HG02759 (cell line): ENCODE measurements around the gene ACY1.
"Not testable (repeated sequence)": the region's sequence is repeated elsewhere in the genome, so short reads cannot be mapped to it uniquely, and the experiment has no call there.

Experiments used
- ATAC-seq: cut with Tn5 transposase; IDR thresholded peaks from one replicate; pipeline ENCODE4 v1.9.1; 2021; ENCODE audit warnings: mild to moderate bottlenecking, moderate library complexity; ENCODE audit not compliant: unreplicated experiment

The ACY1 gene

DNA sequence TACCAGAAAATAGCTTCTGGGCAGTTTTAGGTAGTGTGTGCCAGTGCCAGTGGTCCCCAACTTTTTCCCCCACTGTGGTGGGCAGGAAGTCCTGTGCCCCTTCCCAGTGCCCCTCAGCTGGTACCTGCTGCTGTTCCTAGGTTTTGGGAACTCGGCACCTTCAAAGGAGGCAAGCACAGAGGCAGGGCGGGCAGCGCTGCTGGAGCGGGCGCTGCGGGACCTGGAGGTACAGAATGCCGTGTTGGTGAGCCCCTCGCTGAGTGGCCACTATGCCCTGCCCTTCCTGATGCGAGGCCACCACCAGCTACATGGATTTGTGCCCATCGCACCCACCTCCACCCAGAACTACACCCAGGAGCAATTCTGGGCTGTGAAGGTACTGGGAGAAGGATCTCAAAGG, 3.1 kb upstream of the ACY1 start:
- ATAC-seq: no peak

DNA sequence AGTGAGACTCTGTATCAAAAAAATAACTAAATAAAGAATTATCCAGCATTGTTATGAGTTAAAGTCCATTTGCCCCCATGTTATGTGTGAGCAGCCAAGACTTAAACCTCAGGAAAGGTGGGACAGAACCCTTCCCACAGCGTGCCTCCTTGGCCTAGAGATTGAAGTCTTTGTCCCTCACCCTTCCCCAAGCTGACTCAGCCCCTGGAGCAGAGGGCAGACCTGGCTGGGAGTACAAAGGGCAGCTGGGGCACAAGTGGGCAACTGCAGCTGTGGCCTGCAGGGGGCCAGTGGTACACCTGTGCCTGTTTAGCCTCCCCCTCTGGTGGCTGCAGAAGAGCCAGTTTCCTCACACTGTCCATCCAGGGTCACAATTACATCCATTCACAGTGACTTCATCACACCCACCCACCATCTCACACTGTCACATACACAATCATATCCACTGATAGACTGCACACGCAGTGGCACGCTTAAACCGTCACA, 940 bp upstream of the ACY1 start:
- ATAC-seq: peak; percentile 46

DNA sequence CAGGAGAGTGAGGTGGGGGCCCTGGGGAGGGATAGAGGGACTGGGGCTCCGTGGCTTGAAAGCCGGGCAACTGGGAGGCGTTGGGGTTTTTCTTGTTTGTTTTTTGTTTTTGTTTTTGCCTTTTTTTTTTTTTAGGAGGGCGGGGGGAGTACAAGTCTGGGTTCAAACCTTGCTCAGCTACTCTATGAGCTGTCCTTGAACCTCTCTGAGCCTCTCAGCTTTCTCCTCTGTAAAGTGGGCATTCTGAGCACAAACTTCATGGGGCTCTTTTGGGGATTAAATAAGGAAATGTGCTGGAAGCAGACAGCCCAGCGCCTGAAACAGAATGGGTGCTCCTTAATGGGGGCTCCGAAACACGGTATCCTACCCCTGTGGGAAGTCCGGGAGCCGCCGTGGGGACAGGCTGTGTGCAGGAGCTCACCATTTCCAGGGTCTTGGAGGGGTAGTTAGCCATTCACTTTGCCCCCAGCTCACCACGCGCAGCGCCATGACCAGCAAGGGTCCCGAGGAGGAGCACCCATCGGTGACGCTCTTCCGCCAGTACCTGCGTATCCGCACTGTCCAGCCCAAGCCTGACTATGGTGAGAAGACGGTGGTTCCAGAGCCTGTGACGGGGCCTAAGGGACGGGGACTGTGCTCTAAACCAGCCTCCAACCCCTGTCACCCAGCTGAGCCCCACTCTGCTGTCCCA, 388 bp downstream of the ACY1 start:
- no peak for ATAC-seq

DNA sequence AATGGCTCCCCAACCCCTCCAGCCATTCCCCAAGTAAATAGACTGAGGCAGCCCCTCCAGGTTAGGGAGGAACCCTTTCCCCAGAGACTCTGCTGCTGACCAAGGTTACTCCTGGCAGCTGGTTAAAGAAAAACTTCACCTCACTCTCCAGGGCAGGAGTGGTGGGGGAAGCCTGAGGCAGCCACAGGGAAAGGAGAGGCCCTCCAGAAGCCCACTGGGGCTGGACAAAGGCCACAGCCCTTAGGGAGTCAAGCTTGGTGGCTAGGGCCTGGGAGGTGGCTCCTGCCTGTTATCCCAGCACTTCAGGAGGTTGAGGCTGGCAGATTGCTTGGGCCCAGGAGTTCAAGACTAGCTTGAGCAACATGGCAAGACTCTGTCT, 923 bp downstream of the ACY1 start:
- no peak for ATAC-seq

DNA sequence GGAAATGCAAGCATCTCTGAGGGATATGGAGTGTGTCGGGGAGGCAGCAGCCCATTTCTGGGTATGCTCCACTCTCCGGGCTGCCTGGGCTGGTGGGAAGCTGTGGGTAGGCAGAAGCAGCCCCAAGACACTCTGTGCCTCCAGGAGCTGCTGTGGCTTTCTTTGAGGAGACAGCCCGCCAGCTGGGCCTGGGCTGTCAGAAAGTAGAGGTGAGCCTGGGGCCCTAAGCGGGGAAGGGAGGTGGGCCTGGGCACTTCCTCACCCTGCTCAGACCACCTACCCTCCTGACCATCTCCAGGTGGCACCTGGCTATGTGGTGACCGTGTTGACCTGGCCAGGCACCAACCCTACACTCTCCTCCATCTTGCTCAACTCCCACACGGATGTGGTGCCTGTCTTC, 1.7 kb downstream of the ACY1 start:
- ATAC-seq: no peak

DNA sequence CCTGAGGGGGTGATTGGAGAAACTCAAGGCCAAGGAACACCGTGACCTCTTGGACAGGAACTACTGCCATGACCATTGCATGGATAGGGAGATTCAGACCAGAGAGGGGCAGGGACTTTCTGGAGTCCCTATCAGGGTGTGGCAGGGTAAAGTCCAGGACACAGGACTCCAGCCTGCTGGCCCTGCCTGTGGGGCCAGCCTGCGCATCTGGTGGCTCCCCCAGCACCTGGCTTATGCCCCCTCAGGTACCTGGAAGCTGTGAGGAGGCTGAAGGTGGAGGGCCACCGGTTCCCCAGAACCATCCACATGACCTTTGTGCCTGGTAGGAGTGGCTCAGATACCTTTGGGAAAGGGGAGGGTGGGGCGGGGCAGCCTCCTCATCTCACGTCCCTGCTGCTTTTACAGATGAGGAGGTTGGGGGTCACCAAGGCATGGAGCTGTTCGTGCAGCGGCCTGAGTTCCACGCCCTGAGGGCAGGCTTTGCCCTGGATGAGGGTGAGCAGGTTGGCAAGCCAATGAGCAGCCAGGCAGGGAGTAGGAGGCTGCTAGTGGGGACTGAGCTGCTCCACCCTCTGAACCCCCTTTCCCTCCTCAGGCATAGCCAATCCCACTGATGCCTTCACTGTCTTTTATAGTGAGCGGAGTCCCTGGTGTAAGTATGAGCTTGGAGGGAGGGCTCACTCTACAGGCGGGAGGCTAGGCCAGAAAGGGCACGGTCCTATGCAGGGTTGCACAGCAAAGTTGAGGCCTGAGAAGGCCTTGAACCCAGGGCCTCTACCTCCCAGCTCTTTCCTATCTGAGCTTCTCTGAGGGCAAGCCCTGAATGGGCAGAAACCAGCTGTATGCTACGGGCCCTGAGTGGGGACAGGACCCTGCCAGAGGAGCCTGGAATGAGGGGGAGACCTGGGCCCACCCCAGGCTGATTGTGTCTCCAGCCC, 2.9 kb downstream of the ACY1 start:
- no peak for ATAC-seq

DNA sequence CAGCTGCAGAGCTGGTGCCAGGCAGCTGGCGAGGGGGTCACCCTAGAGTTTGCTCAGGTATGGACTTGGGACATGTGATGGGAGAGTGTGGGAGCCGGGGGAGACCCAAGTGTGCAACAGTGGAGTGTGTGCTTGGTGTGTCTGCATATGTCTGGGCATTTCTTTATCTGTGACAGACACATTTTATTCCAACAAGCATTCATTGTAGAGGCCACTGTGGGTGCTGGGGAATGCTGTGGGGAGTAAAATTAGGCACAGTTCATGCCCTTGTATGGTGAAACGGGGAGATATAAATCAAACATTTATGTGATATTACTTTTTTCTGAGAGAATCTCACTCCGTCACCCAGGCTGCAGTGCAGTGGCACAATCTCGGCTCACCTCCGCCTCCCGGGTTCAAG, 4.2 kb downstream of the ACY1 start:
- no peak for ATAC-seq

DNA sequence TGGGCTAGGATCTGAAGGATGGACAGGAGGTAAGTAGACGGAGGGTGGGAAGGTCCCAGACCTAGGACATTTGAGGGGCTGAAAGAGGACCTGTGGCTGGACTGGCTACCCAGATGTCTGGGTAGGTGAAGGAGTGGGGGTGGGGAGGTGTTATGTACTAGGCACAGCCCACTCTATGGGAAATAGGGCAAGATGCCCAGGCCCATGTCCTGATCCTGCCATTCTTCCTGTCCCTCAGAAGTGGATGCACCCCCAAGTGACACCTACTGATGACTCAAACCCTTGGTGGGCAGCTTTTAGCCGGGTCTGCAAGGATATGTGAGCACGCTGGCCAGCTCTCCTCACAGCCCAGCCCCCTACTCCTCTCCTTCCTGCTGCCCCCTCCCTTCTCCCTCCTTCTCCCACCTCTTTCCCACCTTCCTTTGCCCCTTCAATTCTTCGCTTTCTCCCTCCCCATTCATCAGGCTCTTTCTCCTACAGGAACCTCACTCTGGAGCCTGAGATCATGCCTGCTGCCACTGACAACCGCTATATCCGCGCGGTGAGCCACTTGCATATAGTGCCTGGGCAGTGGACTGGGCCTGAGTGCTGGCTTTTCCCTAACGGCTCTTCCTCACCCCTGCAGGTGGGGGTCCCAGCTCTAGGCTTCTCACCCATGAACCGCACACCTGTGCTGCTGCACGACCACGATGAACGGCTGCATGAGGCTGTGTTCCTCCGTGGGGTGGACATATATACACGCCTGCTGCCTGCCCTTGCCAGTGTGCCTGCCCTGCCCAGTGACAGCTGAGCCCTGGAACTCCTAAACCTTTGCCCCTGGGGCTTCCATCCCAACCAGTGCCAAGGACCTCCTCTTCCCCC, 5.2 kb downstream of the ACY1 start:
- ATAC-seq: no peak

DNA sequence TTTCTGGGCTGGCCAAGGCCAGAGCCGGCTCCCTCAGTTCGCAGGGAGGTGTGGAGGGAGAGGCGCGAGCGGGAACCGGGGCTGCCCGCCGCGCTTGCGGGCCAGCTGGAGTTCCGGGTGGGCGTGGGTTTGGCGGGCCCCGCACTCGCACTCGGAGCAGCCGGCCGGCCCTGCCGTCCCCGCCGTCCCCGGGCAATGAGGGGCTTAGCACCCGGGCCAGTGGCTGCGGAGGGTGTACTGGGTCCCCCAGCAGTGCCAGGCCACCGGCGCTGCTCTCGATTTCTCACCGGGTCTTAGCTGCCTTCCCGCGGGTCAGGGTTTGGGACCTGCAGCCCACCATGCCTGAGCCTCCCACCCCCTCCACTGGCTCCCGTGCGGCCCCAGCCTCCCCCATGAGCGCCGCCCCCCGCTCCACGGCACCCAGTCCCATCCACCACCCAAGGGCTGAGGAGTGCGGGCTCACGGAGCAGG, 7.2 kb downstream of the ACY1 start:
- ATAC-seq: not testable (repeated sequence)

DNA sequence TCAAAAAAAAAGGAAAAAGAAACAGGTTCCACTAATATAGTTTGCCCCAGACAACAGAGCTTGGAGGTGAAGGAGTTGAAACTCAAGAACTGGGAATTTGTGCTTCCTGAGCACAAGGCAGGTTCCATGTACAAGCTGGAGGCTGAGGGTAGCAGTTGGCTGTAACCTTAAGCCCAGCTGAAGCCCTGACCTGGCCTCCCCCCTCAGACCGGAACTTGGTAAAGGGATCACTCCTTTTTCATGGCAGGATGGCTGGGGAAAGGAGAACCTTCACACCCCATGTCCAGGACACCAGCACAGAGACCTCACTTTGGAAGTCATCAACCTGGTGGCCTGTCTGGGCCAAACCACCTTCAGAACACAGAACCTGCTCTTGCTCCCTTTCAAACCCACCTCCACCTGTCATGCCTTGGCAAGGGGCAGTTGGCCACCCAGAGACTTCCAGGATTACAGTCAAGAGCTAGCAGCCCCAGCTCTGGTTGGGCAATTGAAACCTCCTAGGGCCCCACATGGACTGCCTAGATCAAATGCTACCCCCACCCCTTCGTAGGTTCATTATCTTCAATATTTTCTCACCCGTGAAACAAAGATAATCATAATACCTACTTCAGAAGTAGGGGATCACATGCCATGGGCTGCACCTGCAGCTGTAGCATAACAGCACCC, 8.8 kb downstream of the ACY1 start:
- no peak for ATAC-seq

DNA sequence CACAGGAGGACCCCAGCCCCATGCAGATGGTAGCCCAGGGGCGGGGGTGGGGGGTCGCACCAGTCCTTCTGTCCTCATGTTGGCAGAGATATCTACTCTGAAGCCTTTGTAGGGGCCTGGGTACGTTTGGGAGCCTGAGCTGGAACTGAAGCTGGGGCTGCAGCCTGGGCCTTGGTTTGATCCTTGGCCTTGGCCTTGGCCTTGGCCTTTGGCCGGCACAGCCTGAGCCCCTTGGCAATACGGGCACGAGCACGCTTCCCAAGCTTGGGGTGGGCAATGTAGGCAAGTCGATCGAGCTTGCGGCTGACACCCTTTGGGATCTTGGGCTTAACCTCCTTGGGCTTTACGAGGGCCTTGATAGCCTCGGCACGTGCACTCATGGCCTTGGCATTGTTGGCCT, 10.3 kb downstream of the ACY1 start:
- ATAC-seq: not testable (repeated sequence)

DNA sequence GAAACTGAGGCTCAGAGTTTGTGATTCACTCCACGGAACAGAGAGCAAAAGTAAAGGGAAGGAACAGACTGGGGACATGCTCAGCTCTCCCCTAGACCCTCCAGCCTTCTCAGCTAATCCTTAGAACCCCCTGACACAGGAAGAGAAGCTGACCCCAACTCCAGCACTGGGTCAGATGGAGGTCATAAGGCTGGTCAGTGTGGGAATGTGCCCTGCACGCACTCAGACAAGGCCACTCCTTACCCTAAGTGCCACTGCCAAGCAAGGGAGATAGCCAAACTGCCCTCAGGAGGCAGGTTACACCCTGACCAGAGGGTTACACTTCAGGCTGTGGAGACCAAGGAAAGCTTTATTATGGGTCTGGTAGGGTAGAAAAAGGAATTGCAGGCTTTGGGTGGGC, 11.2 kb downstream of the ACY1 start:
- ATAC-seq: no peak

DNA sequence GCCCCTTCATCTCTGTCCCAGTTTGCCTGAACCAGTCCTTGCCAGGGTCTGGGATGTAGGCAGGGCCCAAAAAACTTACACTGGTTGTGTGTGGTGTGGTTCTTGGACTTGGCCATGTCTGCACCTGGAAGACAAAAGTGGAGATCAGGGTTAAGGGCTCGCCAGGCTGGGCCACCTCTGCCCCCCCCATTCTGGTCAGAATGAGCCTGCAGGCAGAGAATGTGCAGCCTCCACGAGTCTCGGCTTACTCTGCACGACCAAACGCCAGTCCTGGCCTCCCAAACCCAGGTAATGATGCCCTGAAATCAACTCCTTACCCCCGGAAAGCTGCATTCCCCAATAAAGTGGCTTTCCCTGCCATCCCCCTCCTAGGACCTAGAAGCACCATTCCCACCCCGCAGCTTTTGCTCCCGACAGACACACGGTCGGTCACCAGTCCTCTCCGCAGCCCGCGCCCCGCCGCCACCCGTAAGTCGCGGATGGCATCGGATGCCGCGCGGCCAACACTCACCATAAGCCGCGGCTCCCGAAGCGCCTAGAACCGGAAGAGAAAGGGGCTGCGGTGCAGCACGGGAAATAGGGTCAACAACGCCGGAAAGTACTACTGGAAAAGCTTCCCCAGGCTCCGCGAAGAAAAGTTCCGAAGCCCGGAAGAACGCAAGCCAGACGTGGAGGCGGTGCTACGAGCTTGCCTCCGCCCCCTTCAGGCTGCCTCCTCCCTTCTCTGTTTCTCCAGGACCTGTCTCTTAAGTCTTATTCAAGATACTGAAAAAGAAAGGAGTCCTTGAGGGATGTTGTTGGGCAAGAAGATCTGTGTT, 12.2 kb downstream of the ACY1 start, which contains the start of gene RPL29:
RPL29 (minus strand) TSS at position 550 of the 818 bp plus-strand sequence; CDS start at position 116, 434 bp downstream.
- peak; percentile 86 for ATAC-seq

DNA sequence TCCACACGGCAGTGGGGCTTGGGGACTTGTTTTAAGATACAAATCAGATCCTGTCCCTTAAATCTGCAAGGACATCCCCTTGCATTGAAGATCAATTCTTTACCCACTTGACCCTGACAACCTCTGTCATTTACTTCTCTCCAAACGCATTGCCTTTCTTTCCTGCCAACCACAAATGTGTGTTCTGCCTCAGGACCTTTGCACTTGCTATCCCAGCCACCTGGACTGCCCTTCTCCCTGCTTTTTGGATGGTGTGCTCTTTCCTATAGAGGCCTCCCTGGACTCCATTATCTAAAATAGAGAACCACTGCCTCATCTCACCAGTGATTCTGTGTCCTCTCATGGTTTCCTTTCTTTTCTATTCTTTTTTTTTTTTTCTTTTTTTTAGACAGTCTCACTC, 13.8 kb downstream of the ACY1 start:
- no peak for ATAC-seq

DNA sequence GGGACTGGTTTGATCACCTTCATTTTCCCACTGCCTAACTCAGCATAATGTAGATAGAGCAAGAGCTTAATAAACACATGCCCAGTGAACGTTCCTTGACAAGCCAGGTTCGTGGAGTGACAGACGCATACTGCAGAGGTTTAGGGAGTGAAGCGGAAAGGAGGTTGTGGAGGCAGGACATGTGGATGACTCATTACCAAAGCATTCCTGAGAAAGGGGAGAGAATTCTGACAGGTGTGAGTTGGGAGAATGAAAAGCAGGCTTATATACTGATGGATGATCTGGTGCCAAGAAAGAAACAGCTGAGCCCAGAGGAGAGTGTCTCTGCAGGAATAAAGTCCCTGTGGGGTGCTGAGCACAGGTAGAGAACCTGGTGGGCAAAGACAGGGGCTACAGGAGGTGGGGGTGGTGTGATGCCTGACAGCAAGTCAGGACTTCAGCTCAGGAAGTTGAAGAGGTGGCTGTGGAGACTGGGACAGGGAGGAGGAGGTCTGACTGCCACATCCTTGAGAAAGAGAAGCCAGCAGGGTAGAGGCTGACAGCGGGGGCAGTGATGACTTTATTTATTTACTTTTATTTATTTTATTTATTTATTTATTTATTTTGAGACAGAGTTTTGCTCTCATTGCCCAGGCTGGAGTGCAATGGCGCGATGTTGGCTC, 14.7 kb downstream of the ACY1 start:
- ATAC-seq: no peak

DNA sequence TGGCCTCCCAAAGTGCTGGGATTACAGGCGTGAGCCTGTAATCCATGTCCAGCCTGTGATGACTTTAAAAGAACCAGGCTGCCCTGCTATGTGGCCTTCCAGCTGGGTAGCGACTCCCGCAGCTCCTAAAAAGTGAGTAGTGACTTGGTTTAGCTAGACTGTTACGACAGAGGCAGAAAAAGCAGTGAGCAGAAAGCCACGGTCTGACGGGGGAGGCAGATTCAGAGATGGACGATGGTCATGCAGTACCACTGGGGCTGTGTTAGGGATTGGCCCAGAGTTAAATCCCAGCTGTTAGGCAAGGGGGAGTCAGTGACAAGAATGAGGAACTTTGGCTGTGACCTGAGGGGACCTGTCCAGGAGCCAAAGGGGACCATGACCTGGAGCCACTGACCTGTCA, 15.4 kb downstream of the ACY1 start:
- no peak for ATAC-seq

DNA sequence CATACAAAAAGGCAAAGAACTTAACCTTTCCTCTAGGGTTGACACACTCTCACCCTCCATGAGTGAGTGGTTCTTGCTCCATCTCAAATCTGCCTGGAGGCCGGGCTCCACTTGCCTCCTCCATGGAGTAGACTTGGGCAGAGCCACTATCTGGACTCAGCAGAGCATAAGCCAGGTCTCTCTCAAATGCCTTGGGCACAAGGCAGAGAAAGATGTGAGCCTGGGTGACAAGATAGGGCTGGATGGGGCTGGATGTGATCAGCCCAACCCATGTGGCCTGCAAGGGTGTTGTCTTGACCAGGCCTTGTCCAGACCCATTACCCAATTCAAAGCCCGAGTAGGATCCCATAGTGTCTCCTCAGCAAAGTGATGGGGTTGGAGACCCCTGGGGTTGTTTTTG, 16.5 kb downstream of the ACY1 start:
- ATAC-seq: no peak

DNA sequence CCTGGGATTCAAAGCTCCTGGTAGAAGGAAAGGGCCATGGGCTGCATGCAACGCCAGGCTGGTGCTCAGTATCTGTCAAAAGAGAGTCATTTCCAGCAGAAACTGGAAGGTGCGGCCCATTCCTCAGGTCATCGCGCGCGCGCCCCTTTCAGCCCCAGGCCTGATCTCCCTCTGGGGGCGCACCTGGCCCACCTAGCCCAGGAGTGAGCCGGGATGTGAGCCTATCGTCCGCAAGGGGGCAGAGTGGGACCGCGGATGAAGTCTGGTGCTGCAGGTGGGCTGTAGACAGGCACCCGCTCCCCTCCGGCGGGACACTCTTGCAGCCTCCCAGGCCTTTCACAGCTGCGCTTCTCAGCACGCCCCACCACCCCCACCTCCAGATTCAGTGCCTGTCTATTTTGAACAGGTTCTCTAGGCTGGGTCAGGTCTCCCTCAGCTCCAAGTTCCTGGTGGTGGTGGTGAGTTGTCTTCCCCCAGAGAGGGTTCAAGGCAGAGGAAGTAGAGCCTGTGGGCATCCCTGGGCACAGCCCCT, 18.2 kb downstream of the ACY1 start:
- peak; percentile 88 for ATAC-seq

DNA sequence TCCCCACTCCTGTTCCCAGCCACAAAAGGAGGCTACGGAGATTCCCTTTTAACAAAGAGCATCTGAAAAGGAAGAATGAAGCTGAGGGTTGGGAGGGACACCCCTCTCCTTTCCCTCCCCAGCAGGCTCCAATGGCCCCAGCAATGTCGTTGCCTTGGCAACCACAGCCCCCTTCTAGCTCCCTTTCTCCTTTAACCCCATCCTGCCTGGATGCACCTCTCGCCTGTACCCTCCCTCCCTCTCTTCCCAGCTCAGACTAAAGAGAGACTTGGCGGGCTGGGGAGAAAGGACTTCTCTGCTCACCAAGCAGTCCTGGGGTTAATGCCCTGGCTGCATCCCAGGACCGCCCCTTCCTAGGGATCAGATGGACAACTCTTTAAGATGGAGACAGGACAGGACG, 19.4 kb downstream of the ACY1 start:
- no peak for ATAC-seq
